GDM1 (cell line): ENCODE results near the gene ADAP1.
"Not testable (repeated sequence)": the region's sequence is repeated elsewhere in the genome, so short reads cannot be mapped to it uniquely, and the experiment has no call there.

Experiments used
- DNase-seq: peaks from one replicate; lab custom pipeline; 2025; lab: John Stamatoyannopoulos, UW

ADAP1 gene

DNA sequence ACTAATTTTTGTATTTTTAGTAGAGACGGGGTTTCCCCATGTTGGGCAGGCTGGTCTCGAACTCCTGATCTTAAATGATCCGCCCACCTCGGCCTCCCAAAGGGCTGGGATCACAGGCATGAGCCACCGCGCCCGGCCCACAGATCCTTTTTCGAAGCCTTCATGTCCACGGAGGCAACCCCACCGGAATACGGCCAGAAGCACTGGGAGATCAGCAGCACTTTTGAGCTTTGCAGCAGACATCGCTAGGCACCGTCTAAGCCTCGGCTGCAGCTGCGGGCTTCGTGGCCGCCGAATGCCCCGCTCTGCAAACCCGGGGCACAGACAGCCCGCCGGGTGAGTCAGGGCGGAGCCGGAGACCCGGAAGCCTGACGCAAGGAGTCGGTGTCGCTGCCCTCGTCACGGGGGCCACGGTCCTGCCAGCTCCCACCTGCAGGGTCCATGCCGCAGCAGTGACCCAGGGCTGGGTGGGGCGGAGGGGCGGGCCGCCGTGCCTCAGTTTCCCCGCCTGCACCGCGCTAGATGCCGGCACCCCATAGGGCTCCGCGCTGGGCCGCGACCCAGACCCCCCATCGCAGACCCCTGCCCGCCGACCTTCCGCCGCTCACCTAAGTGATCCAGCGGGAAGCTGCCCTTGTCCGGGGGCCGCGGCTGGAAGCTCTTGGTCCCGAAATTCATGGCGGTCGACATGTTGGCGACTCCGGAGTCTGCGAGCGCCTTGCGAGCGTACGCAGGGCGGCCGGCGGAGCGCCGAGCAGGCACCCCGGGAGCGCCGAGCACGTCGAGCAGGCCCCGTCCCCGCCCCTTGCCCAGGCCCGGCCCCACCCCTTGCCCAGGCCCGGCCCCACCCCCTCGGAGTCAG lies 20.6 kb upstream of the ADAP1 start, which contains the start of gene COX19:
Gene COX19, minus strand, starts transcription at position 730 of the 862 bp plus-strand sequence. Its CDS starts 40 bp downstream, at position 690.
- DNase-seq, result peak; percentile 84

DNA sequence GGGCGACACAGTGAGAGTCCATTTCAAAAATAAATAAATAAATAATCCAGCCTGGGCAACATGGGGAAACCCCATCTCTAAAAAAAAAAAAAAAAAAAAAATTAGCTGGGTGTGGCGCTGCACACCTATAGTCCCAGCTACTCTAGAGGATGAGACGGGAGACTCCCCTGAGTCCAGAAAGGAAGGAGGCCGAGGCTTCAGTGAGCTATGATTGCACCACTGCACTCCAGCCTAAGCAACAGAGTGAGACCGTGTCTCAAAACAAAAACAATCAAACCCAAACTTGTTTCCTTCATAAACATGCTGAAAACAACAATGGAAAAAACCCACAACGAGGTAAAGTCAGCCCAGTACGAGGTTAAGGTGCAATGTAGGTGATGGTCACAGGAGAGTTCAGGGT lies 19.7 kb upstream of the ADAP1 start:
- DNase-seq, result no peak

DNA sequence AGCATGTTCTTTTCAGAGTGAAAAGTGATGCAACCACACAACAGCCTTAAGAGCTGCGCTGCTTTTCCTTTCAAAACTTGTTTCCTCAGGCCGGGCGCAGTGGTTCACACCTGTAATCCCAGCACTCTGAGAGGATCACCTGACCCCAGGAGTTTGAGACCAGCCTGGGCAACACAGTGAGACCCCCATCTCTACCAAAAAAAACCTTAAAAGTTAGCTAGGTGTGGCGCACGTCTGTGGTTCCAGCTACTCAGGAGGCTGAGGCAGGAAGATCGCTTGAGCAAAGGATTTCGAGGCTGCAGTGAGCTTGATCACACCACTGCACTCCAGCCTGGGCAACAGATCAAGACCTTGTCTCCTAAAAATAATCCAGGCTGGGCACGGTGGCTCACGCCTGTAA lies 18.8 kb upstream of the ADAP1 start:
- DNase-seq, result no peak

DNA sequence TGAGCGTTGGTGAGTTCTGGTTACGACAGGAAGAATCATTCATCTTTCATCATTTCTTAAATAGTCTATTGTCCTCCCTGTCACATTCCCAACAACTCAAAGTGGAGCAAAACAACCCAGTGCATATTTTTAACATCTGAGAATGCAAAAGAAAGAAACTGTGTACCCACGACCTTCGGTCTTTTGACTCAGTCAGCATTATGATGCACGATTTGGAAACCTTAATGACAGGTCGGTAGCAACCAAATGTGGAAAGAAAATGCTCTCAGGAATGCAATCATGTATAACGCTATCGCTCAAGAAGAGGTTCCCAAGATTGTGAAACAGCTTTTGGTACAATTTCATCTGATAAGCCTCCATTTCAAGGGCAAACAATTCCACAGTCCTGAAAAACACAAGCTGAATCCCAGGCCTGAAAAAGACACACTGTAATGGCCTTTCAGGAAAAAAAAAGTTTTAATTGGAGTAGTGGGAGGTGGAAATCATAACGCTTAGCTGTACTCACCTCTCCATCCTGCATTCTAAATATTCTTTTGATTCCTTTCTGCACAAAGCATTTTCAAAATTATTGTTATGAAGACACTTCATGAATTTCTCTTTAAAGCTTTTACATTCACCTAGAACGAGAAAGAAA lies 18.3 kb upstream of the ADAP1 start:
- DNase-seq, result no peak

DNA sequence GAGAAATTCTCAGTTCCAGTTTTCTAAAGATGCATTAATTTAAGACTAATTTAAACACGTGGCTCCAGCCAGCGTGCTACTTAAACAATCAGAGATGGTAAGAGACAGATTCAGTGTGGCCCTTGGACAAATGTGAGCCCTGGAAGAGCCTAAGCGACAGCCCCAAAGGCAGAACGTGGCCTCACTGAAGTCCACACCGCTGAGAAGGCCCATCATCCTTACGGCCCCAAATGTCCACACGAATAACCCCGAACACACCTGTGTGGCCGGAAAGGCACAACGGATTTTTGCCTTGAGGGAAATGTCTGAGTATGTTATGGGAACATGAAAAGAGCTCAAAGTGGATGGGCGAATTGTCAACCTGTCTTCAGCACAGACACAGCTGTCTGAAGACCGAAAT lies 17.6 kb upstream of the ADAP1 start:
- no peak for DNase-seq

DNA sequence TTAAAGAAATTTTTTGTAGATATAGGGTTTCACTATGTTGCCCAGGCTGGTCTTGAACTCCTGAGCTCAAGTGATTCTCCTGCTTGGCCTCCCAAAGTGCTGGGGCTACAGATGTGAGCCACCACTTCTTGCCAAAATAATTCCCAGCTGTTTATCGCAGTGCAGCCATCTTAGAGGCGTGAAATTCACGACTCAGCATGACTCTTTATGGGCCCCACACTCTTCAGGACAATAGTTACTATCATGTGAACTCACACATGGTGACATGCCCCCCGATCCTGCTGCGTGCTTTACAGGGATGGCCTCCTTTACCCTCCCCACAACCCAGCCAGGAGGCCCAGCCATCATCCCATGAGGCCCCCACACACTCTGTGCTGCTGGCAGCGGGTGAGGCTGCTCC lies 16.3 kb upstream of the ADAP1 start:
- DNase-seq, result no peak

DNA sequence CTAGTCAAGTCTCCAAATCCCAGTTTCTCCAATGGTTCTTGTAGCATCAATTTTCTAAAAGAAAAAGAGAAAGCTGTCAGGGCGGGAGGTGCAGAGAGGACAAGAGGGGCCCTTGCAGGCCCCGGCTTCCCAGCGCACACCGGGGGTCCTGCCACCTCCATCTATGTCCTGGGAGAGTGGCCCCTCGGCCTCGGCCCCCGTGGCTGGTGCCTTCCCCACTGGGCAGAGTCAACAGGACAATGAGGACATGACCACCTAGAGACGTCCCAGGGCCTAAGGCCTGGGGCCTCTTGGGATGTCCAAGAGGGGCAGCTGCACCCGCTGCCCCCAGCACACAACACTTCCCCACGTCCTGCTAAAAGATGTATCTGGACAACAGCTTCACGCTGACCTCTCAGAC lies 14.9 kb upstream of the ADAP1 start:
- no peak for DNase-seq

DNA sequence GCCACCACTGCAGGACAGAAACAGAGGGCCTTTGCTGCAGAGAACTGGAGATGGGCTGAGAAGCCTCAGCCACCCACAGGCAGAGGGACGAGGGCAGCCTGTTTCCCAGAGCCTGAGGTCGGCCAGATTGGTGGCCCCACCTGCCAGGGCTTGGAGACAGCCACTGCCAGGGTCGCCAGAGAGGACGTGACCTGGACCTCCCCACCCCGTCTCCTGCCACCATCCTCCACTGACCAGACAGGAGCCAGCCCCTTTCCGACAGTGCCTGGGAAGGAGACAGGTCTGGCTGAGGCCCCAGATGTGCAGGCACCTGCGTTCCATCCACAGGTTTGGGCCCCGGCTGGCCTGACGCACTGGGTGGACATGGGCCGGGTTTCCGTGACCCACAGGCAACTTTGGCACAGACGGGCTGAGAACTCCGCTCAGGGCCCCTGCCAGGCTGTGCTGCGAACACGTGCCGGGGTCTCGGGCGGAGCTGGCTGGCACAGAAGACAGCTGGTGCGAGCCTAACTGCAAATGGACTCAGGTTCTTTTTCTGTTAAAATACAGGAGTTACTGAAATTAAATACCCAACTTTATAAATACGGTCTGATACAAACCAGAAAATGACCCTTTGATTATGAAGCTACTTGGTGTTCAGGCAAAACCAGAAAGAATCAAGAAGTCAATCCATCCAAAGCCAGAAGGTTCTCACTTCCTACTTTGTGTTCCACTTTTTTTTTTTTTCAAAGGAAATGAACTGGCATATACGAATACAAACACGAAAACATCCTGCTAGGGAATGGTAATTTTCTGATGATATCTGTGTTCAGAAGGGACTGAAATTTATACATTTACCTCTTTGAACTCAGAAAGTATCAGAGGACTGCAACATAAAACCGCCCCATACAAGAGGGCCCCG lies 14.0 kb upstream of the ADAP1 start:
- no peak for DNase-seq

DNA sequence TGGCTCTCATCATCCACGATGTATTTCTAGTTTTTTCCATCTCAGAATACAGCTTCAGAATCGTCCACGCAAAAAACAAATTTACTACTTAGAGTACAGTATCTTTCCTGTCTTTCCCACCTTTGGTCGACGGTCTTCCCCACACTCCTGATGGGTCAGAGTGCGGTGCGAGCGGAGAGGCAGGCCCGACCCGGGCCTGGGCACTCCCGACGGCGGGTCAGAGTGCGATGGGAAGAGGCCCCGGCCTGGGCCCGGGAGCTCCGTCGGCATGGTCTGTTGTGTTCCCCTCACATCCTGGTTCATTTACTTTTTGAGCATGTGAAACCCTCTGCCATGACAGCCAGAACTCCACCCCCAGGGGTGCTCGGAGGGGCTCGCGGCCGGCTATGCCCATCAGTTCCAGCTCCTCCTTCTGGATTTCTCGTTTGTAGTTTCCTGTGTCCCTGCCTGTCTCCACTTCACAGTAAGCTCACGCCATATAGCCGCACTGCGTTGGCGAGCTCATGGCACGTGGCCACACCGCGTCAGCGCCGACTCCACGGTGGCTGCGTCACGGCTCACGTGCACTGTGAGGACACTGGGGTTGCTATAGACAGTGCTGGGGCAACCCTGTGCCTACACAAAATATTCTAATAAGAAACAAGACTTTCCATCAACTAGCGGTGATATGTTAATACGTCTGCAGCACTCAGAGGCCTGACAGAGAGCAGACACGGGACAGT lies 13.0 kb upstream of the ADAP1 start:
- no peak for DNase-seq

DNA sequence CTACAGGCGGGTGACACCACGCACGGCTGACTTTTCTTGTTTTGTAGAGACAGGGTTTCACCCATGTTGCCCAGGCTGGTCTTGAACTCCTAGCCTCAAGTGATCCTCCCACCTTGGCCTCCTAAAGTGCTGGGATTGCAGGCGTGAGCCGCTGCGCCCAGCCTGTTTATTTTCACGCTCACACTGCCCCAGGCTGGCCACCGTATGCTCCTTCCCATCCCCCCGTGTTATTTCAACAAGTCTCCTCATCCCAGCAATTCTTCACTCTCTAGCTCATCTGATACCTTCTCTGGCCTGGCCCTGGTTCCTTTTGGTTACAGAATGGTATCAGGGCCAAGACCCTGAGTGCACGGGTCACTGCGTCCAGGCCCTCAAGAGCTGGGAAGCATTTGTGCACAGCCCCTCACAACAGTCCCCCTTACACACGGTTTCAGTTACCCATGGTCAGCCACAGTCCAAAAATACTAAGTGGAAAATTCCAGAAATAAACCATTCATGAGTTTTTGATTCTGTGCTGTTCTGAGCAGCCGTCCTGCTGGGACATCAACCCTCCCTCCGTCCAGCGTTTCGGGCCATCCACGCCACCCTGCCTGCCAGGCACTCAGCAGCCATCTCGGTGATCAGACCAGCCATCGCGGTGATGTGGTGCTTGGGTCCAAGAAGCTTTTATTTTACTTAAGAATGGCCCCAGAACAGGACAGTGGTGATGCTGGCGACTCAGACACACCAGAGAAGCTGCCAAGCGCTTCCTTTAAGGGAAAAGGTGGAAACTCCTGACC lies 12.0 kb upstream of the ADAP1 start:
- no peak for DNase-seq

DNA sequence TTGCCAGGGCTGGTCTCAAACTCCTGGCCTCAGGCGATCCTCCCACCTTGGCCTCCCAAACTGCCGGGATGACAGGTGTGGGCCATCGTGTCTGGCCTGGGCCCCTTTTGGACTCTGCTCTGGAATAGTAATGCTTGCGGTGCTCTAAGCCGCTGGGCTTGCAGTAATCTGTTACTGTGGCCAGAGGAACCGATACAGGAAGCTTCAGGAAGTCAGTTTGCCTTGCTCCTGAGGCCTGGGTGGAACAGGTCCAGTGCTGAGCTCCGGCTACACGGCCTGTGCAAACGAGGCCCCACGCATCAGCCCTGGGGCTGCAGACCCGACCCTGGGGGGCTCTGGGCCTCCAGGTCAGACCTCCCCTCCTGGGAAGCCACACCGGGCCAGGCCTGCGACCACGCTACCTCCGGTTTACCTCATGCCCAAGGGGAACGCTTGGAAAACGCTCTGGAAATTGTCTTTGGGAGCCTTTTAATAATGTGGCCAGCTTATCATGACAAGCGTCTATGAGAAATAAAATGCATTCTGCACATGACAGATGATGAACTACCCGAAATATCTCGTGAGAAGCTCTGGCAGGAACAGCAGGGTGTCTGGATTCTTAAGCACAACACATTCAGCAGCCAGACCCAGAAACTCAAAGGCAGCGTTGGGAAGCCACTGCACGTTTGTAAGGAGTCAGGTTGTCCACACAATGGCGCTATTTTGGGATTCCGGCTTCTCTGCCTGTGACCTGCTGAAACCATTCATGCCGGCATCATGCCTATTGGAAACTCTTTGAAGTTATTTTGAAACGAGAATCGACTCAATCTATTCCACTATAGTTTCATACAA lies 10.1 kb upstream of the ADAP1 start:
- no peak for DNase-seq

DNA sequence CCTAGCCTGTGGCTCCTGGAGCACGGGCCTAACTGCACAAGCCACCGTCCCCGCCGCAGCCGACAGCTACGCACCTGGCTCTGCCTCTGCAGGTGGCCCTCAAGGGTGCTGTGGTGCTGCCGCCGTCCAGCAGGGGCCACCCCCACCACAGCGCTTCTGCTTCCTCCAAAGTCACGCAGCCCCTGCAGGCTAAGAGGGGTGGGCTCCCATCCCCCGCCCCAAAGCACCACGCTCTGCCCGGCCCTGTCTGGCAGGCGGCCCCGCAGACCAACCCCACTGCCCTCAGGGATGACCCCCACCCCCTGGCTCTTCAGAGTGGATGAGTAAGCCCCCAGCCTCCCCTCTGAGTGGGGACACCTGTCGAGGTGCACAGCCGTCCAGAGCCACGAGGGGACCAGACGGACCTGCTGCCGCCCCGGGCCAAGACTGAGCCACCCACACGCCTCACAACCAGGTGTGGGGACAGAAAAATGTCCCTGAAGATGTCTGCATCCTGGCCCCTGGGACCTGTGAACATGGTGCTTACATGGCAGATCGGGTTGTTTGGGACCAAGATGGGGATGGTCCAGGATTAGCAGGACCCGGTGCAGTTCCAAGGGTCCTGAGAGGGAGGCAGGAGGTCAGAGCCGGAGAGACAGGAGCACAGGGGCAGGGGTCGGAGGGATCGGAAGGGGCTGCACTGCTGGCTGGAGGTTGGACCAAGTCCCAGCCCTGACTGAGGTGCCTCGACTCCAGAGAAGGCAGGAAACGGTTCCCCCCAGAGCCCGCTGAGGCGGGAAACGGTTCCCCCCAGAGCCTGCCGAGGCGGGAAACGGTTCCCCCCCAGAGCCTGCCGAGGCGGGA lies 9.0 kb upstream of the ADAP1 start:
- no peak for DNase-seq

DNA sequence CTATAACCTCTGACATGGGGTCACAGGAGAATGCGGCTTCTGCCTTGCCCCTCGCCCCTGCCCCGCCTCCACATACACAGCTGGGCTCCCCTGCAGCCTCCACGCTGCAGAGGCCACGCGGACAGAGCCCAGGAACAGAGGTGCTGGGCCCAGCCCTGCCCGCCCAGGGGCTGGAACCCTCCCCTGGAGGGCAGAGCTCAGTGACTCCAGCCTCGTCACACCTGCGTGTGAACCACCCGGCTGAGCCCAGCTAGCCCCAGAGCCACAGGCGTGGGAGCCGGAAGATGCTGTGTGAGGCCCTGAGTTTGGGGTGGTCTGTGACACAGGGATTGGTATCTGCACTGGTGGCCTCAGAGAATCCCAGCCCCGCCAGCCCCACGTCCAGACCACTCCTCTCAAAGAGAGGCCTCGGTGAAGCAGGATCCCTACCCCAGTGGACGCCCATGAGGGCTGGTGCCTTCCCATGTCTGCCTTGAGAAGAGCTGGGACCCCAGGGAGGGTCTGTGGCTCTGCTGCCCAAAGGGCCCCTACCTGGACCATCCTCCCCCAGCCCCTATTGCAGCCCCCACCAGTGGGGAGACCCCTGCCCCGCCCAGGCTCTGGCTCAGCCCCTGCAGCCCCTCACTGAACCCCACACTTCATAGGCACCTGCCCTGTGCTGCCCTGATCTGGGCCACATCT lies 8.1 kb upstream of the ADAP1 start:
- DNase-seq, result no peak

DNA sequence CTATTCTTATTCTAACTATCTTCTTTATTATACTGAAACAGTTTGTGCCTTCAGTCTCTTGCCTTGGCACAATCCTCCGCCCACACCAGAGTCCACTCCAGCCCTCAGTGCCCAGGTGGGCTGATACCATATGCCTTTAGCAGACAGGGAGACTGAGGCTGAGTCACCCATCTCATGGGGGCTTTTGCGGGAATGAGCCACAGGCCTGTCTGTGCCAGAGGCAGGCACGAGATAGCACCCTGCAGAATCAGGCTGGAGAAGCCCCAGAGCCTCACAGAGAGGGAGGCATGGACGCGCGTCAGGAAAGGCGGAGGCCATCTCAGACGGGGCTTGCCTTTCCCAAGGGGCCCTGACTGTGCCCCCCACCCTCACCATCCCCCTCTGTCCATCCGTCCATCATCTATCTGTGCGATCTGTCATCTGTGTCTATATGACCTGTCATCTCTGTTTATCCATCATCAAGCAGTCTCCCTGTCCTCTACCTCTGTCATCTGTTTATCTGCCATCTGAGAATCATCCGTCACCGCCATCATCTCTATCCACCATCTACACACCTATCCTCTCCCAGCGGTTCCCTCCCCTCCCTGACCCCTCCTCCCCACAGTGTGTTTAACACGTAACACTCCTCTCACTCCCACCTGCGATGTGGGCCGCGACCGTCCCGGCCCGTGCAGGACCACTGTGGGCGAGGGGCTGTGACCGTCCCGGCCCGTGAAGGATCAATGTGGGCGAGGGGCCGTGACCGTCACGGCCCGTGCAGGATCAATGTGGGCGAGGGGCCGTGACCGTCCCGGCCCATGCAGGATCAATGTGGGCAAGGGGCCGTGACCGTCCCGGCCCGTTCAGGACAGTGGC lies 7.3 kb upstream of the ADAP1 start:
- no peak for DNase-seq

DNA sequence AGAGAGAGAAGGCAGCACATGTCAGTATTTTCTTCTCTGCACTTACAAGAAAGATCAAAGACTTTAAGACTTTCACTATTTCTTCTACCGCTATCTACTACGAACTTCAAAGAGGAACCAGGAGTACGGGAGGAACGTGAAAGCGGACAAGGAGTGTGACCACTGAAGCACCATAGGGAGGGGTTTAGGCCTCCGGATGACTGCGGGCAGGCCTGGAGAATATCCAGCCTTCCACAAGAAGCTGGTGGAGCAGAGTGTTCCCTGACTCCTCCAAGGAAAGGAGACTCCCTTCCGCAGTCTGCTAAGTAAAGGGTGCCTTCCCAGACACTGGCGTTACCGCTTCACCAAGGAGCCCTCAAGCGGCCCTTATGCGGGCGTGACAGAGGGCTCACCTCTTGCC lies 6.5 kb upstream of the ADAP1 start:
- DNase-seq, result not testable (repeated sequence)

DNA sequence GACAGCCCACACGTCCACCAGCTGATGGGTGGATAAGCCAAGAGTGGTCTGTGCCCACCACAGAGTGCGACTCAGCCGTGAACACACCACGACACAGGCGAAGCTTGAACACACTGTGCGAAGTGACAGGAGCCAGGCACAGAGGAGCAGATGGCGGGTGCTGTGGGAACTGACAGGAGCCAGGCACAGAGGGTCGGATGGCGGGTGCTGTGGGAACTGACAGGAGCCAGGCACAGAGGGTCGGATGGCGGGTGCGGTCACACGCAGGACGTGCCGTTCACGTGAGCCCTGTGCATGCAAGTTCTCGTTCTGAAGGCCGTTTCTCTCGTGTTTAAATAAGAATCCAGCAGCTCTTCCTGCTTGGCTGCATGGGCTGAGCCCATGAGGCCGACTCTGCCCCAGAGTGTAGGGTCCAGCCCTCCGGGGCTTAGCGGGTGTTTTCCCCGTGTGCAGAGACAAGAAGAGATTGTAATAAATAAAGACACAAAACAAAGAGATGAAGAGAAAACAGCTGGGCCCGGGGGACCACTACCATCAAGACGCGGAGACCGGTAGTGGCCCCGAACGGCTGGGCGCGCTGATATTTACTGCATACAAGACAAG lies 5.9 kb upstream of the ADAP1 start:
- DNase-seq, result no peak

DNA sequence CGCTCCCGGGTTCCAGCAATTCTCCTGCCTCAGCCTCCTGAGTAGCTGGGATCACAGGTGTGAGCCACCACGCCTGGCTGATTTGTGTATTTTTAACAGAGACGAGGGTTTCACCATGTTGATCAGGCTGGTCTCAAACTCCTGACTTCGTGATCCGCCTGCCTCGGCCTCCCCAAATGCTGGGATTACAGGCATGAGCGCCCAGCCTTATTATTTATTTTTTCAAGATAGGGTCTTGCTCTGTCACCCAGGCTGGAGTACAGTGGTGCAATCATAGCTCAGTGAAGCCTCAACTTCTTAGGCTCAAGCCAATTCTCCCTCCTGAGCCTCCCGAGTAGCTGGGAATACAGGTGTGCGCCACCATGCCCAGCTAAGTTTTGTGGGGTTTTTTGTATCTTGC lies 5.3 kb upstream of the ADAP1 start:
- DNase-seq, result not testable (repeated sequence)
